HCT116 (cell line): ENCODE data around the gene OLA1. TPM values are rescaled to one million over a fixed set of nuclear protein-coding genes. Genes with fewer than 3 reads are reported as not detected.
A peak's percentile ranks its signal among the peaks of the same experiment; 100 is the strongest.
"Not testable (repeated sequence)": the region's sequence is repeated elsewhere in the genome, so short reads cannot be mapped to it uniquely, and the experiment has no call there.

ENCODE experiments used
- ATAC-seq: fragments of 200-7000 bp; cut with Tn5 transposase; 2 replicates; pipeline ENCODE4 v1.9.1; 2020; ENCODE audit warnings: mild to moderate bottlenecking, moderate library complexity
- BruUV-seq: library from RNA; stranded (reverse); fragments of 400-500 nt; replicated peaks from 2 replicates; lab custom pipeline; 2021; lab: Mats Ljungman, UMichigan
- CTCF ChIA-PET: fragments of 300-600 bp; sonication (Branson Sonifier 250); formaldehyde crosslinking; loops from one replicate; lab custom pipeline; 2021; ENCODE audit warnings: antibody characterized with exemption; lab: Charles Lee
- POLR2A ChIA-PET: fragments of 300-600, 350-600 bp; sonication (Branson Sonifier 250); formaldehyde crosslinking; loops from one replicate; lab custom pipeline; 2021; ENCODE audit warnings: antibody characterized with exemption; lab: Charles Lee
- RAD21 ChIA-PET, 2 experiments: fragments of 300-600 bp; sonication (Branson Sonifier 250); formaldehyde crosslinking; loops; one replicate each; lab custom pipeline; 2023; ENCODE audit warnings: low total read pairs in 2 of 2; ENCODE audit not compliant: uncharacterized antibody in 2 of 2, unreplicated experiment in 2 of 2, low non-redundant PET in 1 of 2; lab: Charles Lee
- DNase-seq: peaks from one replicate; pipeline ENCODE4 v3.0.0-alpha.2; 2010; ENCODE audit warnings: low read depth, low spot score
- H2AFZ ChIP-seq: fragments of 200-600 bp; shearing (Covaris generic), sonication (generic); 2 replicates; pipeline ENCODE4 v1.6.1; 2017; ENCODE audit warnings: low read depth, mixed run types, mixed read lengths, antibody characterized with exemption, low read length; ENCODE audit not compliant: poor library complexity, severe bottlenecking
- H3K27ac ChIP-seq: 2 replicates; pipeline ENCODE4 v1.5.1; 2012; ENCODE audit warnings: low read depth, low read length
- H3K27me3 ChIP-seq: fragments of 200-600 bp; sonication (generic); 2 replicates; pipeline ENCODE4 v1.6.1; 2016; ENCODE audit warnings: mixed run types, low read length, mixed read lengths; ENCODE audit not compliant: insufficient read depth
- H3K36me3 ChIP-seq, 2 experiments: fragments of 200-500 bp in 1 of 2; fragments of 200-600 bp in 1 of 2; sonication (Bioruptor generic) in 1 of 2; sonication (generic) in 1 of 2; 2 replicates each; pipeline versions ENCODE4 v1.5.1 to v1.6.1; 2014 to 2016; ENCODE audit warnings: low read length in 2 of 2, inconsistent platforms in 1 of 2, mixed read lengths in 1 of 2, mixed run types in 1 of 2; ENCODE audit not compliant: insufficient read depth in 2 of 2, control insufficient read depth in 1 of 2
- H3K4me1 ChIP-seq, 2 experiments: fragments of 200-600 bp in 1 of 2; sonication (generic) in 1 of 2; 2 replicates each; pipeline versions ENCODE4 v1.5.1 to v1.6.1; 2012 to 2017; ENCODE audit warnings: low read length in 2 of 2, inconsistent platforms in 1 of 2, mild to moderate bottlenecking in 1 of 2, mixed read lengths in 1 of 2, mixed run types in 1 of 2, moderate library complexity in 1 of 2; ENCODE audit not compliant: insufficient read depth in 2 of 2, control insufficient read depth in 1 of 2
- H3K4me2 ChIP-seq: fragments of 200-600 bp; sonication (generic); 2 replicates; pipeline ENCODE4 v1.6.1; 2017; ENCODE audit warnings: mixed run types, low read length, mixed read lengths
- H3K4me3 ChIP-seq, 2 experiments: fragments of 200-600 bp in 1 of 2; sonication (generic) in 1 of 2; replicated peaks in 1 of 2; 2 replicates each; pipeline ENCODE4 v1.5.1; 2011 to 2016; ENCODE audit warnings: low read length in 2 of 2, control low read depth in 1 of 2, low read depth in 1 of 2, mild to moderate bottlenecking in 1 of 2, mixed read lengths in 1 of 2, mixed run types in 1 of 2
- H3K79me2 ChIP-seq: fragments of 200-600 bp; sonication (generic); 2 replicates; pipeline ENCODE4 v1.6.1; 2017; ENCODE audit warnings: mild to moderate bottlenecking, mixed run types, low read length, moderate library complexity, mixed read lengths; ENCODE audit not compliant: insufficient read depth
- H3K9ac ChIP-seq: fragments of 200-600 bp; sonication (generic); 2 replicates; pipeline ENCODE4 v1.6.1; 2016; ENCODE audit warnings: low read length, mixed read lengths
- H3K9me2 ChIP-seq: fragments of 200-600 bp; sonication (generic), shearing (Covaris generic); 2 replicates; pipeline ENCODE4 v1.6.1; 2017; ENCODE audit warnings: mixed run types, mild to moderate bottlenecking, moderate library complexity; ENCODE audit not compliant: insufficient read depth
- H3K9me3 ChIP-seq, 2 experiments: fragments of 200-500 bp in 1 of 2; fragments of 200-600 bp in 1 of 2; sonication (Bioruptor generic) in 1 of 2; sonication (generic) in 1 of 2; 2 replicates each; pipeline ENCODE4 v1.6.1; 2014 to 2017; ENCODE audit warnings: low read length in 2 of 2, mixed read lengths in 2 of 2, inconsistent platforms in 1 of 2, low read depth in 1 of 2, mild to moderate bottlenecking in 1 of 2, mixed run types in 1 of 2, moderate library complexity in 1 of 2; ENCODE audit not compliant: control insufficient read depth in 1 of 2, insufficient read depth in 1 of 2
- H4K20me1 ChIP-seq: fragments of 200-600 bp; sonication (generic), shearing (Covaris generic); 2 replicates; pipeline ENCODE4 v1.6.1; 2017; ENCODE audit warnings: mixed run types, mild to moderate bottlenecking, moderate library complexity; ENCODE audit not compliant: insufficient read depth
- ATF3 ChIP-seq: IDR thresholded peaks from 2 replicates; pipeline ENCODE4 v1.6.1; 2012
- CEBPB ChIP-seq: IDR thresholded peaks from 2 replicates; pipeline ENCODE4 v1.6.1; 2012; ENCODE audit warnings: low read depth
- CTCF ChIP-seq, 3 experiments: fragments of 200-600 bp in 1 of 3; sonication (generic) in 1 of 3; IDR thresholded peaks in 2 of 3; conservative IDR thresholded peaks in 1 of 3; 2 replicates each; pipeline ENCODE4 v1.5.1; 2012 to 2017; ENCODE audit warnings: low read depth in 2 of 3, low read length in 2 of 3, antibody characterized with exemption in 1 of 3, borderline replicate concordance in 1 of 3, control low read depth in 1 of 3, mild to moderate bottlenecking in 1 of 3, mixed read lengths in 1 of 3, mixed run types in 1 of 3, moderate library complexity in 1 of 3; ENCODE audit not compliant: insufficient read depth in 1 of 3
- FOSL1 ChIP-seq: IDR thresholded peaks from 2 replicates; pipeline ENCODE4 v1.6.1; 2012; ENCODE audit warnings: low read depth
- JUND ChIP-seq: IDR thresholded peaks from 2 replicates; pipeline ENCODE4 v1.6.1; 2012
- MAX ChIP-seq: IDR thresholded peaks from 2 replicates; pipeline ENCODE4 v1.6.1; 2012
- POLR2A ChIP-seq: IDR thresholded peaks from 2 replicates; pipeline ENCODE4 v1.7.0; 2011; ENCODE audit warnings: borderline replicate concordance; ENCODE audit not compliant: insufficient read depth, insufficient read length; ENCODE audit errors: extremely low read depth
- POLR2AphosphoS5 ChIP-seq: IDR thresholded peaks from 2 replicates; pipeline ENCODE4 v1.6.1; 2011; ENCODE audit warnings: mild to moderate bottlenecking, low read depth, low read length, moderate library complexity
- REST ChIP-seq: IDR thresholded peaks from 2 replicates; pipeline ENCODE4 v1.6.1; 2012; ENCODE audit warnings: low read depth
- TCF7L2 ChIP-seq: IDR thresholded peaks from 2 replicates; pipeline ENCODE4 v1.7.0; 2011; ENCODE audit warnings: borderline replicate concordance, inconsistent platforms; ENCODE audit not compliant: insufficient read depth, insufficient read length; ENCODE audit errors: extremely low read depth
- YY1 ChIP-seq: IDR thresholded peaks from 2 replicates; pipeline ENCODE4 v1.6.1; 2011; ENCODE audit warnings: low read length, low read depth, moderate library complexity, mild to moderate bottlenecking; ENCODE audit not compliant: insufficient replicate concordance; ENCODE audit errors: extremely low read depth
- ZNF274 ChIP-seq: fragments of 200-500 bp; sonication (Bioruptor generic); IDR thresholded peaks from 2 replicates; pipeline ENCODE4 v1.6.1; 2014; ENCODE audit warnings: mild to moderate bottlenecking, low read depth, low read length, inconsistent platforms
- intact Hi-C: fragments of 100-400 bp; cut with micrococcal nuclease; formaldehyde crosslinking; loops from 2 replicates; pipeline ENCODE4 v1.10.0; 2022
- total RNA-seq: library from RNA; stranded (reverse); gene quantifications from one replicate; pipeline ENCODE4 v1.2.1, GENCODE V29; 2021; ENCODE audit not compliant: unreplicated experiment

The OLA1 gene
- total RNA-seq, 1 experiment from 2014 or later = 219 TPM

- POLR2A ChIA-PET = interaction anchor here (2.0 kb wide), 1 partner anchor 12 kb away, joined by 12 read pairs; no protein-coding TSS in a partner anchor
- Histone ChIP-seq H3K27me3 (no peaks in the 10 kb centered on the region), H3K4me3 (peak overlapping the region; percentile 77 to 91), H3K36me3 (peaks cover 7 to 29% of the 10 kb centered on the region in 2 experiments; a peak in 2 of 4 replicates), H3K9ac (peak overlapping the region; percentile 81; the same call in 1 of the 2 replicates), H3K27ac (no peak overlapping the region), H3K9me3 (no peaks in the 10 kb centered on the region), H3K9me2 (no peaks in the 10 kb centered on the region), H3K79me2 (peaks cover 64% of the 10 kb centered on the region), H4K20me1 (peaks cover 8% of the 10 kb centered on the region; the same call in 1 of the 2 replicates), H3K4me2 (peak overlapping the region; percentile 95), H3K4me1 (peaks cover 13 to 28% of the 10 kb centered on the region in 2 experiments), H2AFZ (no peak overlapping the region)
- RAD21 ChIA-PET = no interaction called here
- CTCF ChIA-PET = no interaction called here
- no TSS peak for BruUV-seq
- TF ChIP-seq POLR2A (no peak), CTCF (IDR thresholded peaks at IDR 0.05 in 2 of 3, conservative IDR thresholded peaks at IDR 0.05 in 1 of 3; ENCODE audit: borderline replicate concordance in 1 of 3, insufficient read depth in 1 of 3, low read depth in 2 of 3, low read length in 2 of 3) (no peak), JUND (no peak), REST (no peak), ZNF274 (no peak), YY1 (no peak), MAX (no peak), POLR2AphosphoS5 (no peak), FOSL1 (no peak), CEBPB (no peak), ATF3 (no peak), TCF7L2 (no peak)
- intact Hi-C loops = loop anchor here (5.0 kb wide), 2 partner anchors 90 to 285 kb away; no protein-coding TSS in a partner anchor
- ATAC-seq (no peak), DNase-seq (no peak)
These were observed 1.4 kb downstream of the OLA1 start for GRCh38 chr2:174246944-174247381.

- H3K4me2 ChIP-seq, RAD21 ChIA-PET: not testable (repeated sequence)
- H3K4me1 ChIP-seq = peaks cover 13 to 28% of the 10 kb centered on the region in 2 experiments
These were observed 2.7 kb downstream of the OLA1 start for GRCh38 chr2:174245628-174246027.

More at GRCh38 chr2:174245628-174246027, 2.7 kb downstream of the OLA1 start:
- H3K27ac ChIP-seq, H3K27me3 ChIP-seq, ATAC-seq, H3K4me3 ChIP-seq, H3K9me3 ChIP-seq, H3K9ac ChIP-seq, H2AFZ ChIP-seq, POLR2A ChIA-PET, BruUV-seq, DNase-seq, CTCF ChIA-PET, H3K9me2 ChIP-seq: not testable (repeated sequence)
- Histone ChIP-seq H4K20me1 (peaks cover 15% of the 10 kb centered on the region; the same call in 1 of the 2 replicates), H3K36me3 (peaks cover 7 to 31% of the 10 kb centered on the region in 2 experiments; a peak in 2 of 4 replicates), H3K79me2 (peaks cover 77% of the 10 kb centered on the region)
- intact Hi-C loops = loop anchor here (5.0 kb wide), 2 partner anchors 92 to 283 kb away; no protein-coding TSS in a partner anchor
